Body of pancreas (tissue), 4 donors: ENCODE data around the gene FOXR1.

Experiments used
- CTCF ChIP-seq, 7 experiments: fragments of 450-650 bp in 4 of 7; fragments of 200-600 bp in 3 of 7; sonication (generic) in 3 of 7; IDR thresholded peaks; one replicate each; pipeline ENCODE4 v1.5.1; 2016 to 2019; ENCODE audit warnings: antibody characterized with exemption in 7 of 7
- POLR2A ChIP-seq, 3 donors: fragments of 450-650 bp; IDR thresholded peaks; one replicate each; pipeline ENCODE4 v1.6.1; 2016; ENCODE audit warnings: antibody characterized with exemption in 3 of 3, mild to moderate bottlenecking in 2 of 3

GRCh38 chr11:118957968-118958367 lies 13.6 kb upstream of the FOXR1 start:
- TF ChIP-seq CTCF (IDR thresholded peaks at IDR 0.05): no peak
- TF ChIP-seq POLR2A (IDR thresholded peaks at IDR 0.05): no peak
